AG04449 (cell line): ENCODE data around the gene LTBP2.

Experiments
- CTCF ChIA-PET: fragments of 350-600 bp; formaldehyde crosslinking; extraction: SDS; loops from one replicate; lab custom pipeline; 2021; ENCODE audit warnings: antibody characterized with exemption; lab: Yijun Ruan, JAX
- POLR2A ChIA-PET: fragments of 400-600, 350-600 bp; formaldehyde crosslinking; extraction: SDS; loops from one replicate; lab custom pipeline; 2020; ENCODE audit warnings: antibody characterized with exemption, inconsistent platforms; lab: Yijun Ruan, JAX
- DNase-seq: peaks from one replicate; pipeline ENCODE4 v3.0.0-alpha.2; 2010; ENCODE audit warnings: low read depth, low spot score
- H3K4me3 ChIP-seq: 2 replicates; pipeline ENCODE4 v1.5.1; 2011; ENCODE audit warnings: low read depth, mild to moderate bottlenecking, control low read depth, low read length
- TF ChIP-seq, protein P1 (sequence below): IDR thresholded peaks from one replicate; pipeline ENCODE4 v1.5.1; 2011; ENCODE audit warnings: mild to moderate bottlenecking, moderate library complexity, low read length, control low read depth, inconsistent platforms; ENCODE audit not compliant: insufficient read depth; ENCODE audit errors: missing control alignments

The LTBP2 gene

DNA sequence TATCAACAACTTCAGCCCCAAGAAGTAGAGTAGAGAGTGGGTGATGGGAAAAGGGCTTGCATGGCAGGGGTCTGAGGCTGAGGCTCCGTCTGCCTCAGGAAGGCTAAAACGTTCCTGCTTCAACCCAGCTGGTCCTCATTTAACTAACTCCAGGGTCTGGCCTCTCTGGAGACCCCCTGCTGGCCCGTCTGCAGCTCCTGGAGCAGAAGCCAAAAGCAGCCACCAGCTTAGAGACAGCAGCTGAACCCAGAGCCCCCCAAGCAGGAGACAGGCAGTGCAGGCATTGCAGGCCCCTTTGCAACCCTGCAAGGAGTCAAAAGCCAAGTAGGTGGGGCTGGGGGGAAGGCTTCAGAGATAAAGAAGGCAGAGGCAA, 25.1 kb upstream of the LTBP2 start:
- TF ChIP-seq, protein P1, sequence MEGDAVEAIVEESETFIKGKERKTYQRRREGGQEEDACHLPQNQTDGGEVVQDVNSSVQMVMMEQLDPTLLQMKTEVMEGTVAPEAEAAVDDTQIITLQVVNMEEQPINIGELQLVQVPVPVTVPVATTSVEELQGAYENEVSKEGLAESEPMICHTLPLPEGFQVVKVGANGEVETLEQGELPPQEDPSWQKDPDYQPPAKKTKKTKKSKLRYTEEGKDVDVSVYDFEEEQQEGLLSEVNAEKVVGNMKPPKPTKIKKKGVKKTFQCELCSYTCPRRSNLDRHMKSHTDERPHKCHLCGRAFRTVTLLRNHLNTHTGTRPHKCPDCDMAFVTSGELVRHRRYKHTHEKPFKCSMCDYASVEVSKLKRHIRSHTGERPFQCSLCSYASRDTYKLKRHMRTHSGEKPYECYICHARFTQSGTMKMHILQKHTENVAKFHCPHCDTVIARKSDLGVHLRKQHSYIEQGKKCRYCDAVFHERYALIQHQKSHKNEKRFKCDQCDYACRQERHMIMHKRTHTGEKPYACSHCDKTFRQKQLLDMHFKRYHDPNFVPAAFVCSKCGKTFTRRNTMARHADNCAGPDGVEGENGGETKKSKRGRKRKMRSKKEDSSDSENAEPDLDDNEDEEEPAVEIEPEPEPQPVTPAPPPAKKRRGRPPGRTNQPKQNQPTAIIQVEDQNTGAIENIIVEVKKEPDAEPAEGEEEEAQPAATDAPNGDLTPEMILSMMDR, result no peak
- POLR2A ChIA-PET, result interaction anchor here (0.8 to 4.0 kb wide), 5 partner anchors 10 to 65 kb away, joined by 3 to 29 read pairs (median 4); partner anchors contain the start of gene LTBP2
- no peak for DNase-seq
- H3K4me3 ChIP-seq, result no peak overlapping the region
- CTCF ChIA-PET, result interaction anchor here (1.8 to 13.0 kb wide), 2 partner anchors 15 to 26 kb away, joined by 5 to 106 read pairs; partner anchors contain the start of gene LTBP2

DNA sequence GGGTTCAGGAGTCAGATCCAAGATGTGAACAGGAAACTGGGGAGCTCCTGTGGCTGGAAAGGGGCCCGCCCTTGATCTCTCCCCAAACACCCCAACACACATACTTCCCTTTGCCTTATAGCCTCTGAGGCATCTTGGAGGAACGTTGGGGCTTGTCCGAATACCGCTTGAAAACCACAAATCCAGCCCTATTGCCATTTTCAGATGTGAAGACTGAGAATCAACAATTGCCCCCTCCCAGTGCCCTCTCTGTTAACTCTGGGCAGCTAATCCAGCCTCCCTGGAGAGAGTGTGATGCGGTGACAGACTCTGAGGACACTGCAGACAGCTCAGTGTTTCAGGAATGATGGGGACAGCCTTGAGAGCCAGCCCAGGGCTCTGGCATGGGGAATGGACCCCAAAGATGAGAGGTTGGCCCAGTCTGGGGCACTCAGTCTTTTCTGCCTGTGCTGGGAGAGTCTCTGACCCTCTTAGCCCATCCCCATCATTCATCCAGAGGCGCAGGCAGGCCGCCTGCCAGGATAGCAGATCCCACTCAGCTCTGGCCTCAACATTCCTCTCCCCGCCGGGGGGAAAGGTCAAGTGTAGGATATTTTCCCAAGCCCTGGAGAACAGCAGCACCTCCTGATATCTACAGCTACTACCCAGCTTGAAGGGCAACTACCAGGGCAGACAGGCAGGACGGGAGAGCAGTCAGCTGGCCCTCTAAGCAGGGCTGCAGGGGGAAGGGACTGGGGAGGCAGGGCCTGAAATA, 24.6 kb upstream of the LTBP2 start:
- no peak overlapping the region for H3K4me3 ChIP-seq
- TF ChIP-seq, protein P1, result no peak
- CTCF ChIA-PET, result interaction anchor here (0.9 to 13.0 kb wide), 6 partner anchors 9 to 26 kb away, joined by 3 to 106 read pairs (median 5); partner anchors contain the start of gene LTBP2
- no peak for DNase-seq
- POLR2A ChIA-PET, result interaction anchor here (0.6 to 4.0 kb wide), 6 partner anchors 11 to 65 kb away, joined by 3 to 29 read pairs (median 4); partner anchors contain the start of gene LTBP2

DNA sequence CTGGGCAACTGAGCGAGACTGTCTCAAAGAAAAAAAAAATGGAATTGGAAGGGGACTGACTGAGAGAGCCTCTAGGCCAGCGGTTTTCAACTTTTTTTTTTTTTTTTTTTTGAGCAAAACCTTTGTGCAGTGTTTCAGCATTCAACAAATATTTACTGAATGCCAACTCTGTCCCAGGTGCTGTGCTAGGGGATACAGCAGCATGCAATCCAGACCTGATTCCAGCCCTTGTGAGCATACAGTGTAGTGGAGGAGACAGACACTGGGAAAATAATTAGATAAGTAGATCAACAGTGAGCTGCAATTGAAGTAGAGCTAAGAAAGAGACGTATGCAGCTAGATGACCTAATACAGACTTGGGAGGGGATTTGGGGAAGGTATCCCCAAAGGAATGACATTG, 23.8 kb upstream of the LTBP2 start:
- POLR2A ChIA-PET, result interaction anchor here (1.4 to 4.0 kb wide), 2 partner anchors 12 to 17 kb away, joined by 3 to 29 read pairs; no protein-coding TSS in a partner anchor
- TF ChIP-seq, protein P1, result no peak
- DNase-seq, result no peak
- H3K4me3 ChIP-seq, result no peak overlapping the region
- CTCF ChIA-PET, result interaction anchor here (0.9 to 13.0 kb wide), 5 partner anchors 9 to 25 kb away, joined by 3 to 106 read pairs (median 5); partner anchors contain the start of gene LTBP2

DNA sequence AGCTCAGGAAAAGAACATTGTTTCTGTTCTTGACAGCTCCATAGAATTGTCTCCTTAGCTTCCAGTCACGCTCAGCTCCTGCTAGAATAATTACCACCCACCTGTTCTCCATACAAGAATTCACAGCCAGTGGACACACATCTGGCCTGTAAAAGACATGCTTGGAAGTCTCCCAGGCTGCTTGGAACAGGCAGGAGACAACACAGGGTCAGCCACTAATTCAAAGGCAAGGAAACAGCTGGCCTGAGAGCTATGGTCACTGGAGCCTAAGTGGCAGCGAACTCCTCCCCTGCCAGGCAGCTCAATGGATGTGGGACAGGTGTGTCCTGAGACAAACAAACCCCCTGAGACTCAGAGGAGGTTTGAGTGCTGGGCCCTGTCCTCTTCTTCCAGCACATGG, 22.9 kb upstream of the LTBP2 start:
- no peak overlapping the region for H3K4me3 ChIP-seq
- no peak for DNase-seq
- POLR2A ChIA-PET, result interaction anchor here (1.0 to 4.0 kb wide), 5 partner anchors 13 to 23 kb away, joined by 3 to 29 read pairs (median 5); partner anchors contain the start of gene LTBP2
- CTCF ChIA-PET, result interaction anchor here (1.2 to 13.0 kb wide), 4 partner anchors 10 to 24 kb away, joined by 4 to 106 read pairs (median 23); partner anchors contain the start of gene LTBP2
- TF ChIP-seq, protein P1, result no peak

DNA sequence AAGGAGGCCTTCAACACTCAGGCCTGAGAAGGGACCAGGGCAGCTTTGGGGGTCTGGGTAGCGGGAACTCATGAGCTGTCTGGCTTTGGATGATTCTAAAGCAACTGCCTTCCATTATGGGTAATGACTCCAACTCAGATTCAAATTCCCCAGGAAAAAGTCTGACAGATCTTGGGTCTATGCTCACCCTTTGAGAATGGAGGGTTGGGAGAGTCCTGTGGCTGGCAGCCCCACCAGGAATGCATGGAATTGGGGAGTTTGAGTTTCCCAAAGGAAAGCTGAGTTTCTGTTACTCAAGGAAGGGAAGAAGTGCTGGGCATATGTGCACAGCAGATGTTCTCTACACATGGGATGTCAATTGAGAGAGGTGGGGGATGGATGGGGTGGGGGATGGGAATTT, 22.4 kb upstream of the LTBP2 start:
- H3K4me3 ChIP-seq, result no peak overlapping the region
- ChIA-PET POLR2A (interaction anchor here (1.0 to 4.0 kb wide), 5 partner anchors 13 to 22 kb away, joined by 3 to 29 read pairs (median 5); partner anchors contain the start of gene LTBP2), CTCF (interaction anchor here (0.9 to 13.0 kb wide), 5 partner anchors 10 to 23 kb away, joined by 4 to 106 read pairs (median 11); partner anchors contain the start of gene LTBP2)
- TF ChIP-seq, protein P1, result no peak
- no peak for DNase-seq
